Neural crest cell (in vitro differentiated cells): ENCODE data around the gene KRT78. TPM values are rescaled to one million over a fixed set of nuclear protein-coding genes. Genes with fewer than 3 reads are reported as not detected.

Source experiments
- DNase-seq: peaks from one replicate; pipeline ENCODE4 v3.0.0; 2021; ENCODE audit warnings: low read depth, mixed read lengths, low spot score
- H3K27ac Mint-ChIP-seq: one replicate; pipeline ENCODE4 v1.8.0; 2021; ENCODE audit warnings: mild to moderate bottlenecking, mixed read lengths; ENCODE audit not compliant: unreplicated experiment
- H3K27me3 Mint-ChIP-seq: 2 replicates; pipeline ENCODE4 v1.8.0; 2021; ENCODE audit warnings: low read depth, mild to moderate bottlenecking, mixed read lengths
- H3K36me3 Mint-ChIP-seq: 2 replicates; pipeline ENCODE4 v1.8.0; 2021; ENCODE audit warnings: low read depth, mild to moderate bottlenecking, mixed read lengths
- H3K4me1 Mint-ChIP-seq: 2 replicates; pipeline ENCODE4 v1.8.0; 2021; ENCODE audit warnings: mixed read lengths
- H3K4me3 Mint-ChIP-seq: one replicate; pipeline ENCODE4 v1.8.0; 2021; ENCODE audit warnings: mild to moderate bottlenecking, mixed read lengths
- H3K9me3 Mint-ChIP-seq: 2 replicates; pipeline ENCODE4 v1.8.0; 2021; ENCODE audit warnings: mixed read lengths
- total RNA-seq: library from RNA; stranded (reverse); gene quantifications from 2 replicates; pipeline ENCODE4 v1.2.1, GENCODE V29; 2021
- TF ChIP-seq, protein P1 (sequence below): fragments of 200-600 bp; sonication (generic); conservative IDR thresholded peaks from 2 replicates; pipeline ENCODE4 v1.5.0; 2021; ENCODE audit warnings: antibody characterized with exemption, mild to moderate bottlenecking

Gene KRT78
- total RNA-seq, 1 donor from 2014 or later, result not detected

DNA sequence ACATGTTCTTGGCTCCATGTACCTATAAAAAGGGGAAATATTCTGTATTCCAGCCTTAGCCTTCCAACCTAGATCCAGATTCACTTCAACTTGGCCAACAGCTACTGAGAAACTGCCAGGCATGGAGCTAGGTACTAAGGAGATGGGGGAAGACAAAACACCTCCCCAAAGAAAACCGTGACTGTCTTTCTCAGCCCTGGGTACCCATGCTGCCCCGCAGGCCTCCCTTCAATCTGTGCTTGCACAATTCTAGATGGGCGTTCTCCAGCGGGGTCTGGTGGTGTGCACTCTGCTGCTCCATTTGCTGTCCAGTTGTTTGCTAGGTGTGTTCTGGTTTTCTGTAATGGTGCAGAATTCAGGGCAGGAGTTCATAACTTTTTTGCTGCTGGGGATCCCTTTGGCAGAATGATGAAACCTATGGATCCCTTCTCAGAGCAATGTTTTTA is 34.1 kb downstream of the KRT78 start:
- Mint-ChIP-seq H3K4me1 (peaks cover 9% of the 10 kb centered on the region), H3K27me3 (peaks cover 2% of the 10 kb centered on the region), H3K4me3 (no peak overlapping the region), H3K9me3 (no peaks in the 10 kb centered on the region), H3K36me3 (no peaks in the 10 kb centered on the region), H3K27ac (no peak overlapping the region)
- TF ChIP-seq, protein P1, sequence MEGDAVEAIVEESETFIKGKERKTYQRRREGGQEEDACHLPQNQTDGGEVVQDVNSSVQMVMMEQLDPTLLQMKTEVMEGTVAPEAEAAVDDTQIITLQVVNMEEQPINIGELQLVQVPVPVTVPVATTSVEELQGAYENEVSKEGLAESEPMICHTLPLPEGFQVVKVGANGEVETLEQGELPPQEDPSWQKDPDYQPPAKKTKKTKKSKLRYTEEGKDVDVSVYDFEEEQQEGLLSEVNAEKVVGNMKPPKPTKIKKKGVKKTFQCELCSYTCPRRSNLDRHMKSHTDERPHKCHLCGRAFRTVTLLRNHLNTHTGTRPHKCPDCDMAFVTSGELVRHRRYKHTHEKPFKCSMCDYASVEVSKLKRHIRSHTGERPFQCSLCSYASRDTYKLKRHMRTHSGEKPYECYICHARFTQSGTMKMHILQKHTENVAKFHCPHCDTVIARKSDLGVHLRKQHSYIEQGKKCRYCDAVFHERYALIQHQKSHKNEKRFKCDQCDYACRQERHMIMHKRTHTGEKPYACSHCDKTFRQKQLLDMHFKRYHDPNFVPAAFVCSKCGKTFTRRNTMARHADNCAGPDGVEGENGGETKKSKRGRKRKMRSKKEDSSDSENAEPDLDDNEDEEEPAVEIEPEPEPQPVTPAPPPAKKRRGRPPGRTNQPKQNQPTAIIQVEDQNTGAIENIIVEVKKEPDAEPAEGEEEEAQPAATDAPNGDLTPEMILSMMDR, result no peak
- no peak for DNase-seq

DNA sequence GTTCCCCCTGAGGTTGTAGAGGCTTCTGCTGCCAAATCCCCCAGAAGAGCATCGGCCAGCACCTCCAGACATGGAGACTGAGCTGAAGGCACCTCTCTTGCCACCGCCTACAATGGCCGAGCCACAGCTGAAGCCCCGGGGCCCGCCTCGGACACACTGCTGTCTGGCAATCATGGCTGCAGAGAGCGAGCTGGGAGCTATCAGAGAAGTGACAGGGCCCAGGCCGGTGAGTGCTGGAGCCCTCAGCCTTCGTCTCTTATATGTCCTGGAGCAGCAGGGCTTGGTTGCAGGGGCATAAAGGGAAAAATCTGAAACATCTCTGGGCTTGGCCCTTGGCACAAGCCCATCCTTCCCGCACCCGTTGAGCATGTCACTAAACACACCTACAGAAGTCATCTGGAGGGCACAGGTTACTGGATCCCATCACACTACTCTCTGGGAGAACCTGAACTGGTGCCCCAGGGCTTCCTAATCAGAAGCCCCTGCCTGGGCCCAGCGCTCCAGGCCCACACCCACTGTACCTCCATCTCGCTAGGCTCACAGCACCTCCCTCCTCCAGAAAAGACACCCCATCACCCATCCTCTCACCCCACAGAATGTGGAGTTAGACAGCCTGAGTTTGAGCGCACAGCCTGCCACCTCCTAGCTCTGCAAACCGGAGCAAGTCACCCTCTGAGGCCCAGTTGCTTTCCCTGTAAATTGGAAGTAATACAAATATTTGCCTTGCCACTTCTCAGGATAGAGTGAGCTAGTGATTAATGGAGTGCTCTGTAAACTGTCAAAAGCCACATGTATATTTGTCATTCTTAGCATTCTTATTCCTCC is 34.7 kb downstream of the KRT78 start, which contains the start of gene KRT4:
KRT4 (minus strand) TSS at position 232 of the 825 bp plus-strand sequence; CDS start at position 174, 58 bp downstream.
- TF ChIP-seq, protein P1, result no peak
- no peaks in the 10 kb centered on the region for H3K9me3 Mint-ChIP-seq
- H3K27ac Mint-ChIP-seq, result peak within 1 kb of the TSS; percentile 19
- H3K4me1 Mint-ChIP-seq, result peaks cover 9% of the 10 kb centered on the region
- H3K36me3 Mint-ChIP-seq, result no peaks in the 10 kb centered on the region
- DNase-seq, result no peak
- peaks cover 8% of the 10 kb centered on the region for H3K27me3 Mint-ChIP-seq
- no peak within 1 kb of the TSS for H3K4me3 Mint-ChIP-seq

DNA sequence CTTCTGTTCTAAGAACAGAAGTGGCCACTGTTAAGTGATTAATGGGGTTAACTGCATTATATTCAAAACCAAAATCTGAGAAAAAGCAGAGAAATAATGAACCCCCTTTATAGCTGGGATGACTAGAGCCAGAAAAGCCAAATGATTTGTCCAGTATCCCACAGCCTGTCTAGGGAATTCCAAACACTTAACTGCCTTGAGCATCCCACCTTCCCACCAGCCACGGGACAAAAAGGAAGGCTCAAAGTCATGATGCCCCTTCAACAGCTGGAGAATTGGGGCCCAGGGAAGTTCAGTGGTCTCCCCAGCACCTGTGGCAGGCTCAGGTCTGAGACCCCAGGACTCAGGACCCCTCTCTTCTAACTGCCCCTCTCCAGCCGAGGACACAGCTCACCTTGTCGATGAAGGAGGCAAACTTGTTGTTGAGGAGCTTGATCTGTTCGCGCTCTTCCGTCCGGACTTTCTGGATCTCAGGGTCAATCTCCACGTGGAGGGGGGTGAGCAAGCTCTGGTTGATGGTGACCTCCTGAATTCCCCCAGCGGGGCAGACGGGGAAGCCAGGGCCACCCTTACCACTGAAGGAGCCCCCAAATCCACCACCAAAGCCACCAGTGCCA is 35.5 kb downstream of the KRT78 start:
- Mint-ChIP-seq H3K4me3 (no peak overlapping the region), H3K27me3 (peaks cover 9% of the 10 kb centered on the region), H3K9me3 (no peaks in the 10 kb centered on the region), H3K4me1 (peaks cover 4% of the 10 kb centered on the region), H3K27ac (no peak overlapping the region), H3K36me3 (no peaks in the 10 kb centered on the region)
- TF ChIP-seq, protein P1, result no peak
- no peak for DNase-seq

DNA sequence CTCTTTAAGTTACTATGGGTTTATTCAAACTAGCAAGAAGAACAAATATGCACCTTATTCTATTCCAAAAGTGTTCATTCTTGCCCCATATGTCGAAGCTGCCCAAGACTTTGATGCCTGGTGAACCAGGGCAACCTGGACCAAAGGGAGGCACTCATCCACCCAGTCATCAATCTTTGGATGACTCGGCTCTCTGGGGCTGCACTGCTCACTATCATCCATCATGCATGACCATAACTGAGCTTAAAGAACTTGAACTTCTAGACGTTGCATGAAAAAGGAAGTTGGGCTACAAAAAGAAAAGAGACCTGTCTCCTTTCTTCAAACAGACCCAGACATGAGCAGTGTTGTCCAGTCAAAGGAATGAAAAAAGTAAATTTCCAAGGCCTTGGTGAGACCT is 36.0 kb downstream of the KRT78 start:
- no peak overlapping the region for H3K4me3 Mint-ChIP-seq
- no peaks in the 10 kb centered on the region for H3K9me3 Mint-ChIP-seq
- no peaks in the 10 kb centered on the region for H3K4me1 Mint-ChIP-seq
- H3K27ac Mint-ChIP-seq, result no peak overlapping the region
- TF ChIP-seq, protein P1, result no peak
- no peak for DNase-seq
- H3K36me3 Mint-ChIP-seq, result no peaks in the 10 kb centered on the region
- peaks cover 11% of the 10 kb centered on the region for H3K27me3 Mint-ChIP-seq

DNA sequence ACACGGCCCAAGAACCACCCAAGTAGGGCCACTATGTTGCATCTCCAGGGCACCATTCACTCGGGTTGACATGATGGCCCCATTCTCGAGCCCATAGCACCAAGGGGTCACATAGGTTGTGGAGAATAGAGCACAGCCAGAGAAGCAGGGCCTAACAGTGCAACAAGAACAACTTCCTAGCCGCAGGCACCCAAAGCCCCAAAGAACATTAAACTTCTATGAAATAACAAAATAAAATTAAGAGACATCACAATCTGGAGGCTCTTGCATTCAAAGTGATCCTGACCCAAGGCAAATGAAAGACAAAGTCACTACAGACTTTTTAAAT is 36.8 kb downstream of the KRT78 start:
- H3K4me1 Mint-ChIP-seq, result no peaks in the 10 kb centered on the region
- no peak overlapping the region for H3K4me3 Mint-ChIP-seq
- no peak overlapping the region for H3K27ac Mint-ChIP-seq
- H3K27me3 Mint-ChIP-seq, result peaks cover 13% of the 10 kb centered on the region
- DNase-seq, result no peak
- TF ChIP-seq, protein P1, result no peak
- no peaks in the 10 kb centered on the region for H3K9me3 Mint-ChIP-seq
- H3K36me3 Mint-ChIP-seq, result no peaks in the 10 kb centered on the region
